Measurements from ENCODE around the gene LATS1. TPM values are rescaled to one million over a fixed set of nuclear protein-coding genes. Genes with fewer than 3 reads are reported as not detected.

LATS1 gene
- total and polyA plus RNA-seq, 10 of the 15 experiments (the other 5 are each of a cell fraction or from before 2014, with no cell fraction given): 2.1 to 15.6 (median 11.0) TPM

DNA sequence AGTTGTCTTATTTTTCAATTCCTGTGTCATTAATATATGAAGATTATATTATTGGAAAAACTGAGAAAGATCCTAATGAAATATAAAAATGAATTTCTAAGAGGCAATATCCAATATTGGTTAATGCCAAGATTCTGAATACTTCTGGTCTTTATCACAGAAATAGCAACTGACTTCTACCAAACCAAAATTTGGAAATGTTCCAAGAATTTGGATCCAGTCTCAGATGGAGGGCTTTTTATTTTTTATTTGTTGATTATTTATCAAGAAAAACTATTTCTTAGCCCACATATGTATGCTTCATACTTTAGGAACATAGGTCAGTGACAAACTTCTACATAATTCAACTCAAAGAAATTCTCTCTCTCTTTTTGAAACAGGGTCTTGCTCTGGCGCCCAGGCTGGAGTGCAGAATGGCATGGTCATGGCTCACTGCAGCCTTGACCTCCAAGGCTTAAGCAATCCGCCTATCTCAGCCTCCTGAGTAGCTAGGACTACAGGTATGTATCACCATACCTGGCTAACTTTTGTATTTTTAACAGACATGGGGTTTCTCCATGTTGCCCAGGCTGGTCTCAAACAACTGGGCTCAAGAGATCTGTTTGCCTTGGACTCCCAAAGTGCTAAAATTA lies 15.3 kb upstream of the LATS1 start:
- Histone ChIP-seq H3K4me1 (ENCODE audit: control insufficient read depth, insufficient read depth, low read length) (no peaks in the 10 kb centered on the region), H3K4me3 (no peak overlapping the region), H3K9ac (ENCODE audit: control insufficient read depth, insufficient read depth, low read length) (no peak overlapping the region), H2AFZ (ENCODE audit: control insufficient read depth, low read depth, low read length) (no peak overlapping the region), H3K9me3 (replicated peaks; ENCODE audit: control insufficient read depth, insufficient read depth, low read length) (no peaks in the 10 kb centered on the region), H3K27me3 (replicated peaks in 1 of 2; ENCODE audit: control insufficient read depth in 2 of 2, insufficient read depth in 2 of 2, low read length in 1 of 2) (no peaks in the 10 kb centered on the region), H3K36me3 (ENCODE audit: control insufficient read depth in 2 of 2, insufficient read depth in 2 of 2, low read length in 1 of 2) (peaks cover 7 to 12% of the 10 kb centered on the region in 2 experiments), H3K79me2 (ENCODE audit: control insufficient read depth, insufficient read depth, low read length) (no peaks in the 10 kb centered on the region), H3K4me2 (ENCODE audit: control insufficient read depth, insufficient read depth) (no peak overlapping the region), H4K20me1 (ENCODE audit: control insufficient read depth, insufficient read depth) (no peaks in the 10 kb centered on the region), H3K27ac (ENCODE audit: control insufficient read depth, insufficient read depth) (no peak overlapping the region)
- CTCF ChIA-PET: interaction anchor here (1.0 kb wide), 1 partner anchor 13 kb away, joined by 3 read pairs; no protein-coding TSS in a partner anchor
- in situ Hi-C loops (cut with MboI): no loop called here
- SMC1A ChIA-PET (ENCODE audit: uncharacterized antibody, unreplicated experiment): no interaction called here
- ATAC-seq (no peak), DNase-seq (ENCODE audit: low read depth, low spot score) (no peak), FAIRE-seq (no peak)
- no TSS peak for BruUV-seq (replicated peaks)
- POLR2A ChIA-PET: no interaction called here
- RAD21 ChIA-PET (ENCODE audit: unreplicated experiment): no interaction called here
- WGBS (ENCODE audit: insufficient coverage, insufficient replicate concordance, low lambda C conversion rate, missing lambda C conversion rate): 97% methylated on average over 2 of the region's 2 CpGs
- intact Hi-C loops (cut with micrococcal nuclease; ENCODE audit: unreplicated experiment): no loop called here
- TF ChIP-seq SPI1 (IDR thresholded peaks at IDR 0.05; ENCODE audit: borderline replicate concordance, insufficient read depth, low read depth, low read length): no peak
- no peak for TF ChIP-seq MTA2 (IDR thresholded peaks at IDR 0.05; ENCODE audit: low read depth)
- no peak for TF ChIP-seq IKZF1 (conservative IDR thresholded peaks at IDR 0.05)
- TF ChIP-seq SMC3 (IDR thresholded peaks at IDR 0.05; ENCODE audit: borderline replicate concordance, low read length): no peak
- TF ChIP-seq BCL11A (IDR thresholded peaks at IDR 0.05; ENCODE audit: low read depth, low read length): no peak
- TF ChIP-seq ASH2L (IDR thresholded peaks at IDR 0.05; ENCODE audit: borderline replicate concordance, low read depth): no peak
- no peak for TF ChIP-seq HDAC6 (IDR thresholded peaks at IDR 0.05; ENCODE audit: unreplicated experiment)
- no peak for TF ChIP-seq JUND (IDR thresholded peaks at IDR 0.05; ENCODE audit: low read depth, low read length)
- no peak for TF ChIP-seq EZH2 (IDR thresholded peaks at IDR 0.05; ENCODE audit: borderline replicate concordance, control insufficient read depth, low read depth, low read length)
- TF ChIP-seq WRNIP1 (IDR thresholded peaks at IDR 0.05; ENCODE audit: borderline replicate concordance, low read depth, low read length): no peak
- TF ChIP-seq, protein P1, sequence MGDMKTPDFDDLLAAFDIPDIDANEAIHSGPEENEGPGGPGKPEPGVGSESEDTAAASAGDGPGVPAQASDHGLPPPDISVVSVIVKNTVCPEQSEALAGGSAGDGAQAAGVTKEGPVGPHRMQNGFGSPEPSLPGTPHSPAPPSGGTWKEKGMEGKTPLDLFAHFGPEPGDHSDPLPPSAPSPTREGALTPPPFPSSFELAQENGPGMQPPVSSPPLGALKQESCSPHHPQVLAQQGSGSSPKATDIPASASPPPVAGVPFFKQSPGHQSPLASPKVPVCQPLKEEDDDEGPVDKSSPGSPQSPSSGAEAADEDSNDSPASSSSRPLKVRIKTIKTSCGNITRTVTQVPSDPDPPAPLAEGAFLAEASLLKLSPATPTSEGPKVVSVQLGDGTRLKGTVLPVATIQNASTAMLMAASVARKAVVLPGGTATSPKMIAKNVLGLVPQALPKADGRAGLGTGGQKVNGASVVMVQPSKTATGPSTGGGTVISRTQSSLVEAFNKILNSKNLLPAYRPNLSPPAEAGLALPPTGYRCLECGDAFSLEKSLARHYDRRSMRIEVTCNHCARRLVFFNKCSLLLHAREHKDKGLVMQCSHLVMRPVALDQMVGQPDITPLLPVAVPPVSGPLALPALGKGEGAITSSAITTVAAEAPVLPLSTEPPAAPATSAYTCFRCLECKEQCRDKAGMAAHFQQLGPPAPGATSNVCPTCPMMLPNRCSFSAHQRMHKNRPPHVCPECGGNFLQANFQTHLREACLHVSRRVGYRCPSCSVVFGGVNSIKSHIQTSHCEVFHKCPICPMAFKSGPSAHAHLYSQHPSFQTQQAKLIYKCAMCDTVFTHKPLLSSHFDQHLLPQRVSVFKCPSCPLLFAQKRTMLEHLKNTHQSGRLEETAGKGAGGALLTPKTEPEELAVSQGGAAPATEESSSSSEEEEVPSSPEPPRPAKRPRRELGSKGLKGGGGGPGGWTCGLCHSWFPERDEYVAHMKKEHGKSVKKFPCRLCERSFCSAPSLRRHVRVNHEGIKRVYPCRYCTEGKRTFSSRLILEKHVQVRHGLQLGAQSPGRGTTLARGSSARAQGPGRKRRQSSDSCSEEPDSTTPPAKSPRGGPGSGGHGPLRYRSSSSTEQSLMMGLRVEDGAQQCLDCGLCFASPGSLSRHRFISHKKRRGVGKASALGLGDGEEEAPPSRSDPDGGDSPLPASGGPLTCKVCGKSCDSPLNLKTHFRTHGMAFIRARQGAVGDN (IDR thresholded peaks at IDR 0.05): no peak
- TF ChIP-seq, protein P2, sequence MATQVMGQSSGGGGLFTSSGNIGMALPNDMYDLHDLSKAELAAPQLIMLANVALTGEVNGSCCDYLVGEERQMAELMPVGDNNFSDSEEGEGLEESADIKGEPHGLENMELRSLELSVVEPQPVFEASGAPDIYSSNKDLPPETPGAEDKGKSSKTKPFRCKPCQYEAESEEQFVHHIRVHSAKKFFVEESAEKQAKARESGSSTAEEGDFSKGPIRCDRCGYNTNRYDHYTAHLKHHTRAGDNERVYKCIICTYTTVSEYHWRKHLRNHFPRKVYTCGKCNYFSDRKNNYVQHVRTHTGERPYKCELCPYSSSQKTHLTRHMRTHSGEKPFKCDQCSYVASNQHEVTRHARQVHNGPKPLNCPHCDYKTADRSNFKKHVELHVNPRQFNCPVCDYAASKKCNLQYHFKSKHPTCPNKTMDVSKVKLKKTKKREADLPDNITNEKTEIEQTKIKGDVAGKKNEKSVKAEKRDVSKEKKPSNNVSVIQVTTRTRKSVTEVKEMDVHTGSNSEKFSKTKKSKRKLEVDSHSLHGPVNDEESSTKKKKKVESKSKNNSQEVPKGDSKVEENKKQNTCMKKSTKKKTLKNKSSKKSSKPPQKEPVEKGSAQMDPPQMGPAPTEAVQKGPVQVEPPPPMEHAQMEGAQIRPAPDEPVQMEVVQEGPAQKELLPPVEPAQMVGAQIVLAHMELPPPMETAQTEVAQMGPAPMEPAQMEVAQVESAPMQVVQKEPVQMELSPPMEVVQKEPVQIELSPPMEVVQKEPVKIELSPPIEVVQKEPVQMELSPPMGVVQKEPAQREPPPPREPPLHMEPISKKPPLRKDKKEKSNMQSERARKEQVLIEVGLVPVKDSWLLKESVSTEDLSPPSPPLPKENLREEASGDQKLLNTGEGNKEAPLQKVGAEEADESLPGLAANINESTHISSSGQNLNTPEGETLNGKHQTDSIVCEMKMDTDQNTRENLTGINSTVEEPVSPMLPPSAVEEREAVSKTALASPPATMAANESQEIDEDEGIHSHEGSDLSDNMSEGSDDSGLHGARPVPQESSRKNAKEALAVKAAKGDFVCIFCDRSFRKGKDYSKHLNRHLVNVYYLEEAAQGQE (IDR thresholded peaks at IDR 0.05; ENCODE audit: low read depth, low read length): no peak
- no peak for TF ChIP-seq MTA3 (IDR thresholded peaks at IDR 0.05; ENCODE audit: borderline replicate concordance, low read length)
- TF ChIP-seq MYB (IDR thresholded peaks at IDR 0.05; ENCODE audit: borderline replicate concordance, low read depth, low read length): no peak
- no peak for TF ChIP-seq EP300 (IDR thresholded peaks at IDR 0.05; ENCODE audit: borderline replicate concordance in 1 of 2, control insufficient read depth in 1 of 2, low read depth in 2 of 2, low read length in 2 of 2)
- no peak for TF ChIP-seq PML (IDR thresholded peaks at IDR 0.05; ENCODE audit: low read length)

Measured in GM12878 (cell line).